ENCODE results near the gene KSR2.

KSR2 gene

DNA sequence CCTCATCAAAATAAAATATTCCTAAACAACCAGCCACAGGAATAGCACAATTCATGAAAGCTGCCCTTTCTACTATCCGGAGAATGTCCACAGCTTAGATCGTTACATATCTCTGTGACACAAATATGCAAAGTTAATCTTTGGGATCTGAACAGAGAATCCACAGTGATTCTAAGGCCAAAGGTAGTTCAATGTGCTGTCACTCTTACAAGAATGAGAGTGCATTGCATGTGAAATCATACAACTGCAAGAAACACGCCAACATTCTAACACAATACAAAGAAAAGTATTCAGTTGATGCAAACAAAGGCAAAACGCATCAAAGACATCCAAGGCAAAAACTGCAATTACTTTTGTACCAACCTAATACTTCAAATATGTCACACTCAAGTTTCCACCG is 60.4 kb downstream of the KSR2 start:
- Histone ChIP-seq H4K20me1 (ENCODE audit: insufficient read depth, low read length) (no peaks in the 10 kb centered on the region), H2AFZ (ENCODE audit: low read depth, low read length) (no peak overlapping the region), H3K79me2 (ENCODE audit: low read length) (no peaks in the 10 kb centered on the region), H3K9ac (ENCODE audit: low read length) (no peak overlapping the region), H3K36me3 (replicated peaks; ENCODE audit: low read depth, low read length) (no peaks in the 10 kb centered on the region), H3K27me3 (ENCODE audit: low read depth, low read length) (no peaks in the 10 kb centered on the region), H3K4me2 (ENCODE audit: low read length) (no peak overlapping the region), H3K9me3 (ENCODE audit: insufficient read depth, low read length) (no peaks in the 10 kb centered on the region), H3K27ac (ENCODE audit: low read length) (no peak overlapping the region), H3K4me3 (ENCODE audit: low read length) (no peak overlapping the region), H3K4me1 (ENCODE audit: low read length) (no peaks in the 10 kb centered on the region)
- TF ChIP-seq, protein P1, sequence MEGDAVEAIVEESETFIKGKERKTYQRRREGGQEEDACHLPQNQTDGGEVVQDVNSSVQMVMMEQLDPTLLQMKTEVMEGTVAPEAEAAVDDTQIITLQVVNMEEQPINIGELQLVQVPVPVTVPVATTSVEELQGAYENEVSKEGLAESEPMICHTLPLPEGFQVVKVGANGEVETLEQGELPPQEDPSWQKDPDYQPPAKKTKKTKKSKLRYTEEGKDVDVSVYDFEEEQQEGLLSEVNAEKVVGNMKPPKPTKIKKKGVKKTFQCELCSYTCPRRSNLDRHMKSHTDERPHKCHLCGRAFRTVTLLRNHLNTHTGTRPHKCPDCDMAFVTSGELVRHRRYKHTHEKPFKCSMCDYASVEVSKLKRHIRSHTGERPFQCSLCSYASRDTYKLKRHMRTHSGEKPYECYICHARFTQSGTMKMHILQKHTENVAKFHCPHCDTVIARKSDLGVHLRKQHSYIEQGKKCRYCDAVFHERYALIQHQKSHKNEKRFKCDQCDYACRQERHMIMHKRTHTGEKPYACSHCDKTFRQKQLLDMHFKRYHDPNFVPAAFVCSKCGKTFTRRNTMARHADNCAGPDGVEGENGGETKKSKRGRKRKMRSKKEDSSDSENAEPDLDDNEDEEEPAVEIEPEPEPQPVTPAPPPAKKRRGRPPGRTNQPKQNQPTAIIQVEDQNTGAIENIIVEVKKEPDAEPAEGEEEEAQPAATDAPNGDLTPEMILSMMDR (IDR thresholded peaks at IDR 0.05; ENCODE audit: low read depth, low read length), result no peak
- TF ChIP-seq EZH2phosphoT487 (IDR thresholded peaks at IDR 0.05; ENCODE audit: low read depth), result no peak

DNA sequence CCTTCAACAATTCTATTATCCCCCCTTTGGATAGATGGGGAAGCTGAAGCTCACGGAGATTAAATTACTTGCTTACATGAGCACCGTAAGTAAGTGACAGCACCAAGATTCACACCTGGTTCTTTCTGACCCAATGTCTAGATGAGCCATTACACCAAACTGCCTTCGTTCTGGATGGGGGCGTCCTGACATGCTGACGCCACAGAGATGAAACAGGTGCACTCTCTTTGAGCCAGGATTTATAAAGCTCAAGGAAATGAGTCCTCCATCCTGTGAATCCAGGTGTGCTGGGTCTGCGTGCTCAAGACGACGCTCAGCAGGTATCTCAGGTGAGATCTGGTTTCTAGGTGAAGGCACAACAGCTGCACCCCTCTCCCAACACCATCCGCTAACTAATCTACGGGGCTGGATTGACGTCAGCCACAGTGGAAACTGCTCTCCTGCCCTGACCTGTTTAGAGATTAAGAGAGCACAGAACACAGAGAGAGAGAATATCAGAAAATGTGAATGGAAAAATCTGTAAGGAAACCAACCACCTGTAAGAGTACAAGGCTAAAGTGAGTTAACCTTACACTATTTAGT is 61.6 kb downstream of the KSR2 start:
- H3K79me2 ChIP-seq (ENCODE audit: low read length), result no peaks in the 10 kb centered on the region
- H3K9ac ChIP-seq (ENCODE audit: low read length), result no peak overlapping the region
- no peak overlapping the region for H3K27ac ChIP-seq (ENCODE audit: low read length)
- H3K36me3 ChIP-seq (replicated peaks; ENCODE audit: low read depth, low read length), result no peaks in the 10 kb centered on the region
- no peaks in the 10 kb centered on the region for H4K20me1 ChIP-seq (ENCODE audit: insufficient read depth, low read length)
- no peak overlapping the region for H2AFZ ChIP-seq (ENCODE audit: low read depth, low read length)
- H3K4me2 ChIP-seq (ENCODE audit: low read length), result no peak overlapping the region
- no peaks in the 10 kb centered on the region for H3K4me1 ChIP-seq (ENCODE audit: low read length)
- no peaks in the 10 kb centered on the region for H3K9me3 ChIP-seq (ENCODE audit: insufficient read depth, low read length)
- H3K27me3 ChIP-seq (ENCODE audit: low read depth, low read length), result no peaks in the 10 kb centered on the region
- no peak overlapping the region for H3K4me3 ChIP-seq (ENCODE audit: low read length)
- no peak for TF ChIP-seq EZH2phosphoT487 (IDR thresholded peaks at IDR 0.05; ENCODE audit: low read depth)
- TF ChIP-seq, protein P1 (IDR thresholded peaks at IDR 0.05; ENCODE audit: low read depth, low read length), result no peak

DNA sequence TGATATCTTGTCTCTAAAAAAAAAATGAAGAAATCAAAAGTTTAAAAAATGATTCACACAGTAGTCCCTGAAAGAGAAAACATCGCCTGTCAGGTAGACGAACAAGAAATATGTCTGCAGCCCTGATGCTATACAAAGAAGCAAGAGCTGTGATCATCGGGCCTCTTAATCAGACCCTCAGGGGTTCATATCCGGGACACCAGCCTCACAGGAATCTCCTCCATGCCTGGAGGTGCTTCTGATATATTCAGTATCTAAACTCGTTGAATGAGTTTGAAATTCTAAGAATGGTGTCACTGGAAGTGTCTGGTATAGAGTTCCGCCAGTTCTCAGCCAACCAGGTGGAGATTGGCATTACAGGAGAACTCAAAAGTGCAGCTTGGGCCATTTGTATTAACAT is 64.7 kb downstream of the KSR2 start:
- H3K9me3 ChIP-seq (ENCODE audit: insufficient read depth, low read length), result peaks cover 5% of the 10 kb centered on the region; the same call in 1 of the 2 replicates
- H3K4me3 ChIP-seq (ENCODE audit: low read length), result no peak overlapping the region
- TF ChIP-seq, protein P1 (IDR thresholded peaks at IDR 0.05; ENCODE audit: low read depth, low read length), result no peak
- no peak for TF ChIP-seq EZH2phosphoT487 (IDR thresholded peaks at IDR 0.05; ENCODE audit: low read depth)
- no peaks in the 10 kb centered on the region for H3K27me3 ChIP-seq (ENCODE audit: low read depth, low read length)
- no peaks in the 10 kb centered on the region for H3K36me3 ChIP-seq (replicated peaks; ENCODE audit: low read depth, low read length)
- no peaks in the 10 kb centered on the region for H3K4me1 ChIP-seq (ENCODE audit: low read length)
- no peak overlapping the region for H3K9ac ChIP-seq (ENCODE audit: low read length)
- H2AFZ ChIP-seq (ENCODE audit: low read depth, low read length), result no peak overlapping the region
- no peak overlapping the region for H3K27ac ChIP-seq (ENCODE audit: low read length)
- no peak overlapping the region for H3K4me2 ChIP-seq (ENCODE audit: low read length)
- H3K79me2 ChIP-seq (ENCODE audit: low read length), result no peaks in the 10 kb centered on the region
- no peaks in the 10 kb centered on the region for H4K20me1 ChIP-seq (ENCODE audit: insufficient read depth, low read length)

DNA sequence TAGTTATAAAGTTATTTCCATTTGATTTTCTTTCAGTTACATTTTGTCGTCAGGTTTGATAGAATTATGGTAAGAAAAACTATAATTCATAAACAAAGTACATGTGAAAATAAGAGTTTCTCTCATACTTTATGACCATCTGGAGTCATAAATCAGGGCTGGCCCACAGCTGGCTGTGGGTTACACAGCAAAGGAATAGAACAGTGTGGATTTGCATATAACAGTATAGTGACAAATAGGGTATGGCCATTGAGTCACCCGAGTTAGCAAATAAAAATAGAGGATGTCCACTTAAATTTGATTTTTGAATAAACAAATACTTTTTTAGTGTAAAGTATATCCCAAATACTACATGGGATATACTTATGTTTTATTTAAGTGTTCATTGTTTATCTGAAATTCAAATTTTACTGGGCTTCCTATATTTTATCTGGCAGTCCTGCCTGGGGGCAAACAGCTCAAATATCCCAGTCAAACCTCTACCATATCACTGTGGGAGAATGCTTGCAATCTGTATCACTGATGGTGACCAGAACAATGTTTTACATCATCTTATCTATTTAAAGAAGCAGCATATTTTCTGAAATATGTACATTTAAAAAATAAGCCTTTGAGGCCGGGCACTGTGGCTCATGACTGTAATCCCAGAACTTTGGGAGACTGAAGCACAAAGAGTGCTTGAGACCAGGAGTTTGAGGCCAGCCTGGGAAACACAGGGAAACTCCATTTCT is 65.5 kb downstream of the KSR2 start:
- H3K4me3 ChIP-seq (ENCODE audit: low read length), result no peak overlapping the region
- H3K27ac ChIP-seq (ENCODE audit: low read length), result no peak overlapping the region
- H3K27me3 ChIP-seq (ENCODE audit: low read depth, low read length), result no peaks in the 10 kb centered on the region
- peaks cover 5% of the 10 kb centered on the region; the same call in 1 of the 2 replicates for H3K9me3 ChIP-seq (ENCODE audit: insufficient read depth, low read length)
- no peaks in the 10 kb centered on the region for H3K79me2 ChIP-seq (ENCODE audit: low read length)
- no peak overlapping the region for H2AFZ ChIP-seq (ENCODE audit: low read depth, low read length)
- no peak overlapping the region for H3K4me2 ChIP-seq (ENCODE audit: low read length)
- TF ChIP-seq, protein P1 (IDR thresholded peaks at IDR 0.05; ENCODE audit: low read depth, low read length), result no peak
- no peak for TF ChIP-seq EZH2phosphoT487 (IDR thresholded peaks at IDR 0.05; ENCODE audit: low read depth)
- H4K20me1 ChIP-seq (ENCODE audit: insufficient read depth, low read length), result no peaks in the 10 kb centered on the region
- no peaks in the 10 kb centered on the region for H3K36me3 ChIP-seq (replicated peaks; ENCODE audit: low read depth, low read length)
- H3K9ac ChIP-seq (ENCODE audit: low read length), result no peak overlapping the region
- no peaks in the 10 kb centered on the region for H3K4me1 ChIP-seq (ENCODE audit: low read length)

Data from OCI-LY3 (cell line).